WI38 (cell line): ENCODE data around the gene GTF2A1.
"Not testable (repeated sequence)": the region's sequence is repeated elsewhere in the genome, so short reads cannot be mapped to it uniquely, and the experiment has no call there.

Source experiments
- H3K4me3 ChIP-seq: 2 replicates; pipeline ENCODE4 v1.5.1; 2011; ENCODE audit warnings: low read depth, mild to moderate bottlenecking, control low read depth, low read length
- CTCF ChIP-seq: IDR thresholded peaks from 2 replicates; pipeline ENCODE4 v1.5.1; 2012; ENCODE audit warnings: low read depth, mild to moderate bottlenecking, control low read depth, low read length

The GTF2A1 gene

GRCh38 chr14:81246461-81247270 is 25.9 kb upstream of the GTF2A1 start:
- no peak overlapping the region for H3K4me3 ChIP-seq

DNA sequence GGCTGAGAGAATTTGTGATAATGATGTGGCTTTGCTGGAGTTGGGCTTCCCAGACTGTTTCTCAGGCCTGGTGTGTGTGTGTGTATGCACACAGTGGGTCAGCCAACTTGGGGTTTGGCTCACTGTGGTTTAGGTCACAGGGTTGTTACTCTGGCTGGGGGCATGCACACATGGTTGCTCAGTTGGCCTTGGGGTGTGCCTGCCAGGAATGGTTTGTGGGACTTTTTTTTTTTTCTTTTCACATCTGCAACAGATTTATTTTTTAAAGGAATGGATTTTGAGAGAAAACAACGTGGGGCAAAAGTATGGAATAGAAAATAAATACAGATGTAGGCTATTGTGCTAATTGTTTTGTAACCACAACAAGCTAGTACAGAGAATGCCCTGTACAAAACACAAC is 25.0 kb upstream of the GTF2A1 start:
- H3K4me3 ChIP-seq, result no peak overlapping the region
- TF ChIP-seq CTCF, result no peak

More at GRCh38 chr14:81246461-81247270, 25.9 kb upstream of the GTF2A1 start:
- TF ChIP-seq CTCF, result no peak

DNA sequence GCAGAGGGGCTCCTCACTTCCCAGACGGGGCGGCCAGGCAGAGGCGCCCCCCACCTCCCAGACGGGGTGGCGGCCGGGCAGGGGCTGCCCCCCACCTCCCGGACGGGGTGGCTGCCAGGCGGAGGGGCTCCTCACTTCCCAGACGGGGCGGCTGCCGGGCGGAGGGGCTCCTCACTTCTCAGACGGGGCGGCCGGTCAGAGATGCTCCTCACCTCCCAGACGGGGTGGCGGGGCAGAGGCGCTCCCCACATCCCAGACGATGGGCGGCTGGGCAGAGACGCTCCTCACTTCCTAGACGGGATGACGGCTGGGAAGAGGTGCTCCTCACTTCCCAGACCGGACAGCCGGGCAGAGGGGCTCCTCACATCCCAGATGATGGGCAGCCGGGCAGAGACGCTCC is 23.7 kb upstream of the GTF2A1 start:
- not testable (repeated sequence) for H3K4me3 ChIP-seq

DNA sequence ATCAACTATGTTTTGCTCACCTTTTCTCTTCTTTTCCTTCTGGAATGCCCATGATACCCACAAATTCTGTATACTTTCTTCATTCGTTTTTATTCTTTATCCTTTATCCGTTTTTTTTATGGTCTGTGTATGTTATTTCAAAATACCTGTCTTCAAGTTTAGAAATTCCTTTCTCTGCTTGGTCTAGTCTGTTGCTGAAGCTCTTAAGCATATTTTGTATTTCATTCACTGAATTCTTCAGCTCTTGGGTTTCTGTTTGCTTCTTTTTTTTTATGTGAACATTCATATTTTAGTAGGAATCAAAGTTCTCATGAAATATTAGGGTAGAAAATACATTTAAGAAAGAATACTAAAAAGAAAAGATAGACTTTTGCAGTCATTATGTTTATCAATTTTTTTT is 22.7 kb upstream of the GTF2A1 start:
- no peak overlapping the region for H3K4me3 ChIP-seq

GRCh38 chr14:81236849-81237248 is 16.1 kb upstream of the GTF2A1 start:
- not testable (repeated sequence) for H3K4me3 ChIP-seq

More for the DNA sequence above, 22.7 kb upstream of the GTF2A1 start:
- TF ChIP-seq CTCF, result no peak

DNA sequence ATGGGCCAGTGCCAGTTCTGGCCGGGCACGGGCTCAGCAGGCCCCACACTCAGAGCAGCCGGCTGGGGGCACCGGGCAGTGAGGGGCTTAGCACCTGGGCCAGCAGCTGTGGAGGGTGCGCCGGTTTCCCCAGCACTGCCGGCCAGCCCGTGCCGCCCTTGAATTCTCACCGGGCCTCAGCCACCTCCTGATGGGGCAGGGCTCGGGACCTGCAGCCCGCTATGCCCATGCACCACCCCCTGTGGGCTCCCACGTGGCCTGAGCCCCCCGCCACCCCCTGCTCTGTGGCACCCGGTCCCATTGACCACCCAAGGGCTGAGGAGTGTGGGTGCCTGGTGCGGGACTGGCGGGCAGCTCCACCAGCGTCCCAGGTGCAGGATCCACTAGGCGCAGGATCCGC is 15.4 kb upstream of the GTF2A1 start:
- TF ChIP-seq CTCF, result no peak
- H3K4me3 ChIP-seq, result no peak overlapping the region

- H3K4me3 ChIP-seq, result no peak overlapping the region
- TF ChIP-seq CTCF, result no peak
Measured at GRCh38 chr14:81235096-81235495, 14.3 kb upstream of the GTF2A1 start.

GRCh38 chr14:81234278-81234677 is 13.5 kb upstream of the GTF2A1 start:
- no peak overlapping the region for H3K4me3 ChIP-seq
- TF ChIP-seq CTCF, result no peak
